Dermis microvascular lymphatic vessel endothelial cell (primary cell): ENCODE data around the gene SPANXN5. TPM values are rescaled to one million over a fixed set of nuclear protein-coding genes. Genes with fewer than 3 reads are reported as not detected.
"Not testable (repeated sequence)": the region's sequence is repeated elsewhere in the genome, so short reads cannot be mapped to it uniquely, and the experiment has no call there.

ENCODE experiments used
- DNase-seq, 2 donors: peaks; one replicate each; pipeline versions ENCODE4 v3.0.0 to v3.0.0-alpha.2; 2010; ENCODE audit warnings: low read depth in 2 of 2
- total RNA-seq: library from RNA; depleted of rRNA; stranded (reverse); fragments of >200 nt; gene quantifications from 2 replicates; pipeline ENCODE4 v1.2.1, GENCODE V29; 2014

SPANXN5 gene
- not detected in 2 replicates for total RNA-seq

GRCh38 chrX:52797327-52797726 is at the start of gene SPANXN5:
Gene SPANXN5 (minus strand): TSS chrX:52797427. CDS start chrX:52797348, 79 bp downstream.
- not testable (repeated sequence) for DNase-seq

- not testable (repeated sequence) for DNase-seq
Observed at GRCh38 chrX:52843619-52844018, 46.4 kb upstream of the SPANXN5 start.

- DNase-seq: no peak
Observed at GRCh38 chrX:52839137-52839536, 41.9 kb upstream of the SPANXN5 start.

GRCh38 chrX:52830551-52830950 is 33.3 kb upstream of the SPANXN5 start:
- no peak for DNase-seq

- no peak for DNase-seq
Observed at GRCh38 chrX:52824608-52825007, 27.4 kb upstream of the SPANXN5 start.

GRCh38 chrX:52821079-52821760 is 24.0 kb upstream of the SPANXN5 start:
- DNase-seq: no peak

GRCh38 chrX:52819788-52820187 is 22.6 kb upstream of the SPANXN5 start:
- DNase-seq: no peak

- DNase-seq: no peak
Observed at GRCh38 chrX:52811065-52811625, 13.9 kb upstream of the SPANXN5 start, which contains the start of gene XAGE5. Gene XAGE5 (plus strand): TSS chrX:52811287. CDS start chrX:52812567, 1,280 bp downstream.

GRCh38 chrX:52804876-52805275 is 7.6 kb upstream of the SPANXN5 start:
- DNase-seq: not testable (repeated sequence)

- not testable (repeated sequence) for DNase-seq
Observed at GRCh38 chrX:52773504-52773903, 23.7 kb downstream of the SPANXN5 start.

- DNase-seq: not testable (repeated sequence)
Observed at GRCh38 chrX:52765983-52766382, 31.2 kb downstream of the SPANXN5 start.

- not testable (repeated sequence) for DNase-seq
Observed at GRCh38 chrX:52750952-52751351, 46.3 kb downstream of the SPANXN5 start, which contains the start of gene SSX2B. Gene SSX2B (plus strand): TSS chrX:52751252. CDS start chrX:52752681, 1,429 bp downstream.

Other genes with a start within 250 kb of the SPANXN5 start
- gene SSX7, start 142.5 kb downstream of the SPANXN5 start, total RNA-seq: not detected in 2 replicates
- not detected in 2 replicates for gene SSX2, start 90.2 kb downstream of the SPANXN5 start, total RNA-seq
- gene SSX2B, start 46.2 kb downstream of the SPANXN5 start, total RNA-seq: not detected in 2 replicates
- gene XAGE5, start 13.9 kb upstream of the SPANXN5 start, total RNA-seq: not detected in 2 replicates
- not detected in 2 replicates for gene XAGE3, start 70.7 kb upstream of the SPANXN5 start, total RNA-seq
- 3.6 and 7.6 TPM in 2 replicates for gene FAM156B, start 99.9 kb upstream of the SPANXN5 start, total RNA-seq
- 4.9 and 5.3 TPM in 2 replicates for gene FAM156A, start 161.1 kb upstream of the SPANXN5 start, total RNA-seq